HL-60 (cell line): ENCODE measurements around the gene ECE2.

Experiments
- GABPA ChIP-seq: IDR thresholded peaks from 2 replicates; pipeline ENCODE4 v1.6.1; 2012; ENCODE audit warnings: low read depth
- POLR2AphosphoS5 ChIP-seq: IDR thresholded peaks from 2 replicates; pipeline ENCODE4 v1.6.1; 2012; ENCODE audit warnings: low read depth
- TF ChIP-seq, protein P1 (sequence below): IDR thresholded peaks from 2 replicates; pipeline ENCODE4 v1.6.1; 2012; ENCODE audit warnings: low read depth; ENCODE audit not compliant: insufficient replicate concordance
- TF ChIP-seq, protein P2 (sequence below): IDR thresholded peaks from one replicate; pipeline ENCODE4 v1.5.1; 2011; ENCODE audit warnings: low read length, control low read depth, inconsistent platforms; ENCODE audit not compliant: insufficient read depth

DNA sequence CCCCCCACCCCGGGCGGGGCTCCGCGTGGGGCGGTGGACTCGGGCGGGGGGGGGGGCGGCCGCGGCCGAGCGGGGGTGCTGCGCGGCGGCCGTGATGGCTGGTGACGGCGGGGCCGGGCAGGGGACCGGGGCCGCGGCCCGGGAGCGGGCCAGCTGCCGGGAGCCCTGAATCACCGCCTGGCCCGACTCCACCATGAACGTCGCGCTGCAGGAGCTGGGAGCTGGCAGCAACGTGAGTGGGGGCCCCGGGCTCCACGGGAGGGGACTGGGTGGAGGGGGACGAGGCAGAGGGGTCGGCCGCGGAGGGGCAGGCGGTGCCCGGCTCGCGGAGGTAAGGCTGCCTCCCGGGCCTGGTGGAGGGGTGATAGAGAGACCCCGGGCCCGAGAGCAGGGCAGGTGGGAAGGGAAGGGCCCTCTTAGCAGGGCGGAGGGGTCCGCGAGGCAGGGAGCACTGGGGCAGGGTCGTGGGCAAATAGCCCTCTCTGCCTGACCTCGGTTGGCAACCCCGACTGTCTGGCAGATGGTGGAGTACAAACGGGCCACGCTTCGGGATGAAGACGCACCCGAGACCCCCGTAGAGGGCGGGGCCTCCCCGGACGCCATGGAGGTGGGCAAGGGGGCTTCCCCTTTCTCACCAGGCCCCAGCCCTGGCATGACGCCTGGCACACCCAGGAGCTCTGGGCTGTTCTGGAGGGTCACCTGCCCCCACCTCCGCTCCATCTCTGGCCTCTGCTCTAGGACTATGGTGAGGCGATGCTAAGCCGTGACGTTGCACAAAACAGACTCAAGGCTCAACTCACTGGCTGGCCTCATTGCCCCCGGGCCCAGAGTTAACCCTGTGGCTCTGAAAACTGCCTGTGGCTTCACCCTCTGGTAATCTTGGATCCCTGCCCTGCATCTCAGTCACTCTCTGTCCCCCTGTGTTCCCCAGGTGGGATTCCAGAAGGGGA lies at the start of gene ECE2:
- TF ChIP-seq, protein P1, sequence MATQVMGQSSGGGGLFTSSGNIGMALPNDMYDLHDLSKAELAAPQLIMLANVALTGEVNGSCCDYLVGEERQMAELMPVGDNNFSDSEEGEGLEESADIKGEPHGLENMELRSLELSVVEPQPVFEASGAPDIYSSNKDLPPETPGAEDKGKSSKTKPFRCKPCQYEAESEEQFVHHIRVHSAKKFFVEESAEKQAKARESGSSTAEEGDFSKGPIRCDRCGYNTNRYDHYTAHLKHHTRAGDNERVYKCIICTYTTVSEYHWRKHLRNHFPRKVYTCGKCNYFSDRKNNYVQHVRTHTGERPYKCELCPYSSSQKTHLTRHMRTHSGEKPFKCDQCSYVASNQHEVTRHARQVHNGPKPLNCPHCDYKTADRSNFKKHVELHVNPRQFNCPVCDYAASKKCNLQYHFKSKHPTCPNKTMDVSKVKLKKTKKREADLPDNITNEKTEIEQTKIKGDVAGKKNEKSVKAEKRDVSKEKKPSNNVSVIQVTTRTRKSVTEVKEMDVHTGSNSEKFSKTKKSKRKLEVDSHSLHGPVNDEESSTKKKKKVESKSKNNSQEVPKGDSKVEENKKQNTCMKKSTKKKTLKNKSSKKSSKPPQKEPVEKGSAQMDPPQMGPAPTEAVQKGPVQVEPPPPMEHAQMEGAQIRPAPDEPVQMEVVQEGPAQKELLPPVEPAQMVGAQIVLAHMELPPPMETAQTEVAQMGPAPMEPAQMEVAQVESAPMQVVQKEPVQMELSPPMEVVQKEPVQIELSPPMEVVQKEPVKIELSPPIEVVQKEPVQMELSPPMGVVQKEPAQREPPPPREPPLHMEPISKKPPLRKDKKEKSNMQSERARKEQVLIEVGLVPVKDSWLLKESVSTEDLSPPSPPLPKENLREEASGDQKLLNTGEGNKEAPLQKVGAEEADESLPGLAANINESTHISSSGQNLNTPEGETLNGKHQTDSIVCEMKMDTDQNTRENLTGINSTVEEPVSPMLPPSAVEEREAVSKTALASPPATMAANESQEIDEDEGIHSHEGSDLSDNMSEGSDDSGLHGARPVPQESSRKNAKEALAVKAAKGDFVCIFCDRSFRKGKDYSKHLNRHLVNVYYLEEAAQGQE, result no peak
- TF ChIP-seq, protein P2, sequence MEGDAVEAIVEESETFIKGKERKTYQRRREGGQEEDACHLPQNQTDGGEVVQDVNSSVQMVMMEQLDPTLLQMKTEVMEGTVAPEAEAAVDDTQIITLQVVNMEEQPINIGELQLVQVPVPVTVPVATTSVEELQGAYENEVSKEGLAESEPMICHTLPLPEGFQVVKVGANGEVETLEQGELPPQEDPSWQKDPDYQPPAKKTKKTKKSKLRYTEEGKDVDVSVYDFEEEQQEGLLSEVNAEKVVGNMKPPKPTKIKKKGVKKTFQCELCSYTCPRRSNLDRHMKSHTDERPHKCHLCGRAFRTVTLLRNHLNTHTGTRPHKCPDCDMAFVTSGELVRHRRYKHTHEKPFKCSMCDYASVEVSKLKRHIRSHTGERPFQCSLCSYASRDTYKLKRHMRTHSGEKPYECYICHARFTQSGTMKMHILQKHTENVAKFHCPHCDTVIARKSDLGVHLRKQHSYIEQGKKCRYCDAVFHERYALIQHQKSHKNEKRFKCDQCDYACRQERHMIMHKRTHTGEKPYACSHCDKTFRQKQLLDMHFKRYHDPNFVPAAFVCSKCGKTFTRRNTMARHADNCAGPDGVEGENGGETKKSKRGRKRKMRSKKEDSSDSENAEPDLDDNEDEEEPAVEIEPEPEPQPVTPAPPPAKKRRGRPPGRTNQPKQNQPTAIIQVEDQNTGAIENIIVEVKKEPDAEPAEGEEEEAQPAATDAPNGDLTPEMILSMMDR, result no peak
- no peak for TF ChIP-seq POLR2AphosphoS5
- no peak for TF ChIP-seq GABPA
